GM19025 (cell line): ENCODE data around the gene SLC47A1.
"Not testable (repeated sequence)": the region's sequence is repeated elsewhere in the genome, so short reads cannot be mapped to it uniquely, and the experiment has no call there.

Experiments used
- ATAC-seq: cut with Tn5 transposase; IDR thresholded peaks from one replicate; pipeline ENCODE4 v1.9.1; 2021; ENCODE audit warnings: mild to moderate bottlenecking, low read depth, moderate library complexity; ENCODE audit not compliant: unreplicated experiment

Gene SLC47A1

DNA sequence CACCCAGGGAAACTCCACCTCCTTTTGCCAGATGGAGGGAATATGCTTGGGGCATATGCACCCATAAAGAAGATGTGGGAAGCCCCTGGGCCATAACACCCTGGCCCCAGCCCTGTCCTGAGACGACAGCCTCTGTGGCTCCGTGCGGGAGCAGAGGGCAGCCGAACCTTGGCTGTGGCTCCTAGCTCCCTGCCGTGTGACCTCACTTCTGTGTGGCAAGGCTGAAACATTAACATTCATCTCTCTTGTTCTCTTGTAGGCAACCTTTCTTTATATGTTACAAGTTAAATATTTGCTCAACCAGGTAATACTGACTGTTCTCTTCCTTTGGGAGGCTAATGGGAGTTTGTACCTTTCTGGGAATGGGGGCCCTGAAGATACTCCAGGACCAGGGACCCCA lies 17.5 kb downstream of the SLC47A1 start:
- no peak for ATAC-seq

DNA sequence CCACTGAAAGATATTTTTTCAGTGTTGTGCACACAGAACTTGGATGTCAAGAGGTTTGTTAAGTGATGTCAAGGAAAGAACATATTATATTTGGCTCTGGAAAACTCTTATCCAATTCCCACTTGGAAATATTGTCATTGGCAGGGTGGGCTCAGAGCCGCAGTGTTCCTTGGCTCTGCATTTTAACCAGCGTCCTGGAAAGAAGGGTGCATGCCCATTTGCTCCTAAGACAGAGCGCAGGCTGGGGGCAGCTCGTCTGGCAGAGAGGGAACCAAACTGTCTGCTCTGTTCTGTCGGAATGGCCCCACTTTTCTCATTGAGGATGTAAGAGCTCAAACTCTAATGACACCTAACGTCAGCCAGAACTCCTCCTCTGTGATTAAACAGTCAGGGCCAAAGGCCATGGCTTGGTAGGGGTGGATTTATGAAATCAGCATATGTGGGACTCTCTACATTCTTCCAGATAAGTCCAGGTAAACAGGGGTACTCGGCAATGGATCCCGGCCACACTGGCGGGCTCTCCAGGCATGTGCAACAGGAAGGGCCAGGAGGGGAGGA lies 18.0 kb downstream of the SLC47A1 start:
- no peak for ATAC-seq

DNA sequence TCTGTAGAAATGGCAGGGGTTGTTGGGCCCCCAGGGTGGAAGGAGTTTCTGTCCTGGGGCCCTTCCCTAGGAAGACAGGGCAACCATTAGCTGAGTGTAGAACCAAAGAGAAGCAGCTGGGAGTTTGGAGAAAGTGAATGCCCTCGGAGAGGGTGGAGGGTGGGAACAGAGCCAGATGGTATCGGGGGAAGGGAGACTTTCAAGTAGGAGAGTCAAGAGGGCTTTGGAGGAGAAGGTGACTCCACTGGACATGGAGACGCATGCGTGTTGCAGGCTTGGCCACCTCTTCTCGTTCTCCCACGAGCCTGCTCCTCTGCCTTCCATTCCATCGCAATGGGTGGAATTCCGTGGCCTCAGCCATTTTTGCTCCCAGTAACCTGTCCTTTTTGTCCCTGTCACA lies 19.4 kb downstream of the SLC47A1 start:
- ATAC-seq, result no peak

DNA sequence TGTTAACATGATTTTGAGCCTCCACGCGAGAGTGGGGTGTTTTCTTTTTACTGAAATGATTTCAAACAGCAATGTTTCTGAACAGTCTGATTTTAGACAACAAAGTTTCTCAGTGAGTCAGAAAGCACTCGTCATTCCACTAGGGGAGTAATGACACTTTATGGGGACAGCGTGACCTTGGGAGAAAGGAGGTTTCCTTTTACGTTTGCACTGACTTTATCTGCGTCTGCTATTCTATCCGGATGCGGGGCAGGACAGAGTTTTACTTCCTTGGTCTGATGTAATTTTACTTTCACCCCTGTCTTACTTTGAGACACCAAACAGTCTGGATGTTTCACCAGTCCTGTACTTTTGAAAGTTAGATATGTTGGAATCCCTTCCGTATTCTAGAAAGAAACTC lies 20.7 kb downstream of the SLC47A1 start:
- ATAC-seq, result no peak

DNA sequence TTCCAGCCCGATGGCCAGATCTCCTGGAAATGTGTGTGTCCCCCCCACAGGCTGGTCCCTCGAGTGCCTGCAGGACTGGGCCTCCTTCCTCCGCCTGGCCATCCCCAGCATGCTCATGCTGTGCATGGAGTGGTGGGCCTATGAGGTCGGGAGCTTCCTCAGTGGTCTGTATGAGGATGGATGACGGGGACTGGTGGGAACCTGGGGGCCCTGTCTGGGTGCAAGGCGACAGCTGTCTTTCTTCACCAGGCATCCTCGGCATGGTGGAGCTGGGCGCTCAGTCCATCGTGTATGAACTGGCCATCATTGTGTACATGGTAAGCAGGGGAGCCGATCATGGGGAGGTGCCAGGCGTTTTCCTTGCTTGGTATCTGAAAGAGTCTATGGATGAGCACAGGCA lies 22.1 kb downstream of the SLC47A1 start:
- ATAC-seq, result no peak

DNA sequence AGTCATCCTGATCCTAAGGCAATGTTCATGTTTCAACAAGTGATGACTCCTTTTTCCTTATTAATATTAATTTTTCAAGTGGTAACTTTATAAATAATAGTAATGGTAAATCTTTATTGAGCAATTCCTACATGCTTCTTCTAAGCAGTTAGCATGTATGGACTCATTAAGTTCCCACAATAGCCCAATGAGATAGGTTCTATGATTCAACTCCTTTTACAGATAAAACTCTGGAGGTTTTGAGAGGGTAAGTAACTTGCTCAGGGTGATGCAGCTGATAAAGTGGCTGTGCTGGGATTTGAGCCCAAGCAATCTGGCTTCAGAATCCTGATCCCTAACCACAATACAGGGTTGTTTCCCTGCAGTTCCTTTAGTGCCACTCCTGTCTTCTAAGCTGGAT lies 25.3 kb downstream of the SLC47A1 start:
- no peak for ATAC-seq

DNA sequence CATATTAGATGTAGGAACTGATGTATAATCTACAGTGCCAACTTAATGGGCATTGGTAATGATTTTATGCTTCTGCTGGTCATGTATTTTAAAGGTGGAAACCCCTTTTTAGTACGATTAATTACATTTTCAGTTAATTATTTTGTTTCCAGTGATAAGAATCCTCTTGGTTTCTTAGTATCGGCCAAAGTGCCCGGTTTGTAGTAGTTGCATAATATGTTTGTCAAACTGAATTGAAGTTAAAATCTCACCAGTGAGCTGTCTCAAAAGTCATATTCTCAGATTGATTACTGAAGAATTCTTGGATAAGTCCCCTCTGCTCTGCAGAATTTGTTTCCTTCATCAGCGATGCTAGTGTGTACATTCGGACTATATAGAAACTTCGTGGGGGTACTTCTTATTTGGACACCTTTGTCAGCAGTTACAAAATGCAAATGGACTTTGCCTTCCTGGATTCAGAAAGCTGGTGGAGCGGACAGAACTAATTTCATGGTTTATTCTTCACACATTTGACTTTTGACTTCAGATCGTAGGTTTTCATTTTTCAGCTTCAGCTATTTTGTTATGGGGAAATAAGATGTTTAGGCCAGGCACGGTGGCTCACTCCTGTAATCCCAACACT lies 28.2 kb downstream of the SLC47A1 start:
- no peak for ATAC-seq

DNA sequence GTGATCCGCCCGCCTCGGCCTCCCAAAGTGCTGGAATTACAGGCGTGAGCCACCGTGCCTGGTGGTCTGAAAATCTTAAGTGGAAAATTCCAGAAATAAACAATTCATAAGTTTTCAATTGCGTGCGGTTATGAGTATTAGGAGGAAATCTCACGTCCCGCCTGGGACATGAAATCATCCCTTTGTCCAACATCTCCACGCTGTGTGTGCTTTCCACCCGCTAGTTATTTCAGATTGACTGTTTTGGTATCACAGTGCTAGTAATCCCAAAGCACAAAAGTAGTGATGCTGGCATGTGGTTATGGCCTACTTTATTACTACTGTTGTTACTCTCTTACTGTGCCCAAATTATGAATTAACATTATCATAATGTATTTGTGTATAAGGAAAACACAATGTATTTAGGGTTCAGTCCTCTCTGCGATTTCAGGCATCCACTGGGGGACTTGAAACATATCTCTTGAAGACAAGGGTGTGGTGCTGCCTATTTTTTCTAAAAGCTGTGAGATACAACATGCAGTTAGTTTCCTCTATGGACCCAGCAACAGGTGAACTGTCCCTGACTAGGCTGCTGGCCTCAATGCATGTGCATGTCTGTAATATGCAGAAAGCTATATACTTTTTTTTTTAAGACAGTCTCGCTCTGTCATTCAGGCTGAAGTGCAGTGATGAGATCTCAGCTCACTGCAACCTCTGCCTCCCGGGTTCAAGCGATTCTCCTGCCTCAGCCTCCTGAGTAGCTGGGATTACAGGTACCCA lies 32.3 kb downstream of the SLC47A1 start:
- no peak for ATAC-seq

DNA sequence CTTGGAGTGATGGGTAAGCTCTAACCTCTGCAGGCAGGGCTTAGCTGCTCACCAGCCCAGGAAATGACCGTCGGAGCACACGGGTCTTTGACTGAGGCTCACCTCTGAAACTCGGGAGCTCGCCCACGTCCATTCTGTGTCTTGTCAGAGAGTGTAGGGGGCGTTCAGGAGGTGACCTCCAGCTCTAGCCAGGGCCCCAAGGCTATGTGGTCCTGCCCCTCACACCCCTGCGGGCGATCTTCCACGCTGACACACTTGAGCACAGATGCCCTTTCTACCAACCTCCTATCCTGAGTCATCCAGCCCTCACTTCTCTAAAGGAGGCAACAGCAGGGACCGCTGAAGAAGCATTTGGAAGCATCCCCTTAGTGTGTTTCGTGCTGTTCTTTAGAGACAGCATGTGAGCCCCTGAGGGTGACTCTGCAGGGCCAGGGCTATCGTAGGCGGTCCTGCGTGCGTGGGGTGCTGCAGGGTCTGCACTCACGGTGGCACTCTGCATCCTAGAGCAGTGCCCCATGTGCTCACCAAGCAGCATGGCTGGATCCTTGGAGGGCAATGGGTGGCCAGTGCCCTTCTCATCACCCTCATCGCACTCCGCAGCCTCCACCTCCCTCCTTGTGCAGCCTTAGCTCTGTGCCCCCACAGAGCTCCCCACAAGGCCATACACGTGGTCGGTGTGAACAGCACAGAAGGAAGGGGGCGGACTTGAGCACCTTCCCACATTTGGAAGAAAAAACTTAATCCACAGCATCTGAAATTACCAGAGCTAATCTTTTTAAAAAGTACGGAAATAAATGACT lies 33.8 kb downstream of the SLC47A1 start:
- no peak for ATAC-seq

DNA sequence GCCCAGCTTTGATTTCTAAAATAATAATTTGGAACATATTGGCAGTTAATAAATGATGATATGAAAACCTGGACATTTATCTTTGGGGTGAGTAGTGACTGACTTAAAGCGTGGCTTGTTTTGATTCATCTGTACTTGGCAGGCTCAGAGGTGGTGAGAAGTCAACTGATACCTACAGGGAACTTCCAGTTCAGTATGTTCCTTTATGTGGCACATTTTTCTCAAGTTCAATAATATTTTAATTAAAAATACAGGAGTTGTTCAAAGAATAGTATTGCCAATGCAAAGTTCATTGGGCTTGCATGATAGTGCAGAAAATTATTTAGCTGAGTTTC lies 34.3 kb downstream of the SLC47A1 start:
- ATAC-seq, result no peak

DNA sequence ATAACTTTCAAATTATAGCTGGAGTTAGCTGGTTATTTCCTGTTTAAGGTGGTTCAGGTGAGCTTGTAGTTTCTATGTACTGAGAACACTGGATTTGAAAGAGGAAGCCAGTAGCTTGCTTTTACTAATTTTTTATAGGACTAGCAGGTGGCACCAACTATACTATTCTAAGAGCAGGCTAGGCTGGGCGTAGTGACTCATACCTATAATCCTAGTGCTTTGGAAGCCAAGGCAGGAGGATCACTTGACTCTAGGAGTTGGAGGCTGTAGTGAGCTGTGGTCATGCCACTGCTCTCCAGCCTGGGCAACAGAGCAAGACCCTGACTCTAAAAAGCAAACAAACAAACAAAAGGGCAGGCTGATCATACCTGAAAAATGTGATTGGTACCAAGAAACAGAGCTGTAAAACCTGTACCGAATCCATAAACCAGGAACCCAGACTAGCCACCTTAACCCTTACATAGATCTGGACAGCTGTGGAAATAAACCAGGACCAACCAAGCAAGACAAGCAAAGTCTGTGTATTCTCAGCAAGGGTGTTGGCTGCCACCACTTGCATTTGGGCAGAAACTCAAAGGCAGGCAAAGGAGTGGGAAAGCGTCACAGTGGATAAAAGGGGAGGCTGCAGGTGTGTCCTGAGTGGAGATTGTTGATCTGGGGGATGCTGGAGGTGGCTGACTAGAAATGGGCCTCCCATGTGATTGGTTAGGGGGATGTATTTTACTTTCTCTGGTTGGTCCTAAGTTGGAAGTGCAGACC lies 36.3 kb downstream of the SLC47A1 start:
- ATAC-seq, result no peak

DNA sequence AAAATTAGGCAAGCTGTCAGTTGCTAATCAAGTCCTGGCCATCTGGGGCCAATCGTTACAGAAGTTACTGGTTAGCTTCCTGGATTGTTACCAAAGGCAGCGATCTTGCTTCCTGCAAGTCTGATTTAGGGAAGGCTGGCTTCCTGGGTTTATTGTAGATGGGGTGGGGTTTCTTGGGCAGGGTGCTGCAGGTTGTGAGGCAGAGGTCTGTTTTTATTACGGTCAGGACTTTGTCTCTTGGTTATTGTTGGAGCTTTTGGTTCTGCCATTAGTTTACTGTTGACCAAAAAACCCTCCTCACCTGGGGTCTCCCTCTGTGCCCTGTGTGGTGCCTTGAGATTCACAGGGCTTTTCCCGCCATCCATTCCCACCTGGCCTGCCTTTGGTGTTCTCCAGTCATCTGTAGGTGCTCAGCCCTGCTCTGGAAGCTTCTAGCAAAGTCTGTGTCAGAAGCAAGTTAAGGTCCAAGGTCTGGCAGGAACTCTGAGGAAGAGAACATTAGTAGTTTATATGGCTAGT lies 36.9 kb downstream of the SLC47A1 start:
- ATAC-seq, result no peak

DNA sequence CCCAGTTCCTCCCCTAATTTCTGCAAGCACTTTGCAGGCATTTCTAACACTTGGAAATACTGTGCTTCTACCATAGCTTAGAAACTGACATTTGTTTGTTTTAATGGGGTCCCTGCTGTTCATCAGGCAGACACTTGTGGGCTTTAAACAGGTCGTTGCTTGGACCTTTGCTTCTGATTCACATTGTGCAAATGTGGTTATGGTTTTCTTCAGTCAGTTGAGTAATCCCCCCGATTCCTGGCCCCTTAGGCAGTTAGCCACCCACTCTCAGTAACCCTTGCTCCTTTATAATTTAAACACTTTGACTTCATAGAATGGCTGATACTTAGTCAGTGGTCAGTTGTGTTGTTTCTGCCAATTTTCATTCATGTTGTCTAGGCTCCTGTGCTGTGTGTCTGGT lies 39.4 kb downstream of the SLC47A1 start:
- ATAC-seq, result no peak

DNA sequence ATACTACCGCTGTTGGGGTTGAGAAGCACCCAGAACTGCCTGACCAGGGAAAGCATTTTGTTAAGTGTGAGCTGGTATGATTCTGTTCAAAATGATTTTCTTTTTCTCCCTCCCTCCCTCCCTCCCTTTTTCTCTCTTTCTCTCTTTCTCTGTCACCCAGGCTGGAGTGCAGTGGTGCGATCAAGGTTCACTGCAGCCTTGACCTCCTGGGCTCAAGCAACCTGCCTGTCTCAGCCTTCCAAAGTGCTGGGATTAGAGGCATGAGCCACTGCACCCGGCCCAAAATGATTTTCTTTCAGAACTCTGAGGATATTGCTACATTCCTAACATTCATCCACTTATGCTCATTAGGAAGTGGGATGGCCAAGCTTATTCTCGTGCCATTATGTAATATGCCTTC lies 41.3 kb downstream of the SLC47A1 start:
- ATAC-seq, result no peak

DNA sequence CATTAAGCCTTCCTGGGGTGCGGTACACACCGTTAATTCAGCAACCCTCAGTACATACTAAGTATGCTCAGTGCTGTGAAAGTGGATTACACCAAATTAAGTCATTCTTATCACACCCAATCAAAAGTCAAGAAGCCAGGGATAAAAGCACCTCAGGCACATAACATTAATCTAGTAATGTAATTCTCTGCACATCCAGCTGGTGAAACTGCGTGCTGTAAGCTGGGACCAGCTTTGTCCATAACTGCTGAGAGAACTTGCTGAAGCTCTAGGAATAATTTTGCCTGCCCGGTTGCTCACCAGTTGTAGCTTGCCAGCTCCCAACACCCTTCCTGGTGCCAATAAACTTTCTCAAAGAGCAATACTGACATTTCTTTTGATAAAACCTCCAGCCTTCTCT lies 44.9 kb downstream of the SLC47A1 start:
- ATAC-seq, result no peak

DNA sequence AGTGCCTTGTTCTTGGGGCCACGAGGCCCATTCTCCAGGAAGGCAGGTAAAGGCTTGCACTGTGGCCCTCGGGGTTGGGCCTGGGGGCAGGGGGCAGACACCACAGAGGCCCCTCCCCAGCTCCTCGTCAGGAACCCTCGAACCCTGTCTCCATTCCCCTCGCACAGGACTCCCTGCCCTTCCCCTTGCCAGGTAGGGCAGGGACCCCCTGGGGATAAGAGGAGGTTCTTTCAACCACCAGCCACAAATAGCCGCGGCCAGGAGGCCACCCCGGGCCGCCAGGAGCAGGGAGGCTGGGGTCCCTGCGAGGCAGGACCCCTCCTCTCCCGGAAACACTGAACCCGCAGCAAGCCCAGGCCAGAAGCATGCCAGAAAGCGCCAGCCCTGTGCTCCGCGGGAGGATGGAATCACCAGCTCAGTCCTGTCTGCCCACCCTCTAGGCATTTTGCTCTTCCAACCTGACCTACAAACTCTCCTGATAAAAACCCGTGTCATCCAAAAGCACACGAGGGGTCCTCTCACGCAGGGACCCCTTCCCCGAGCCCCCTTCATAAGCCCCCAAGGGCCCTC lies 45.6 kb downstream of the SLC47A1 start:
- no peak for ATAC-seq

DNA sequence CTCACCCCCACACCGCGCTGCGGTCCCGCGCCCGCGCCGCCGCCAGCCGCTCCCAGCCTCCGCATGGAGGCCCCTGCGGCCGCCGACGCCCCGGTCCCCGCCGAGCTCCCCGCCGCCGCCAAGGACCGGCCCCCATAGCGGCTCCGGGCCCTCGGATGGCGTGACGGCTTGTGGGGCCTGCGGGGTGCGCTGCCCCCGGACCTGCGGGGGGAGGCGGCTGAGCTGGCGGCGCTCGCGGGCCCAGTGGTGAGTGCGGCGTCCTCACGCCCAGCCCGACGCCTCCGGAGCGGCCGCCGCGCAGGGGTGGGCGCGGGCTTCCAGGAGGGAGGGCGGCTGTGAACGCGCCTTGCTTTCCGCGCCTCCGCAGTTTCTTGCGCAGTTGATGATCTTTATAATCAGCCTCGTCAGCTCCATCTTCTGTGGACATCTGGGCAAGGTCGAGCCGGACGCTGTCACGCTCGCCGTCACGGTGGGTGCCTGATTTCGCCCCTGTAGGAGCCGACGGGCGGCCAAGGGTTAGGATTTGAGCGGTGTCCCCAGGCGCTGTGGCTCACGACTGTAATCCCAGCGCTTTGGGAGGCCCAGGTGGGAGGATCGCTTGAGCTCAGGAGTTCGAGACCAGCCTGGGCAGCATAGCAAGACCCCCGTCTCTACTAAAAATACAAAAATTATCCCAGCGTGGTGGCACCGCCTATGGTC lies 46.4 kb downstream of the SLC47A1 start:
- no peak for ATAC-seq

DNA sequence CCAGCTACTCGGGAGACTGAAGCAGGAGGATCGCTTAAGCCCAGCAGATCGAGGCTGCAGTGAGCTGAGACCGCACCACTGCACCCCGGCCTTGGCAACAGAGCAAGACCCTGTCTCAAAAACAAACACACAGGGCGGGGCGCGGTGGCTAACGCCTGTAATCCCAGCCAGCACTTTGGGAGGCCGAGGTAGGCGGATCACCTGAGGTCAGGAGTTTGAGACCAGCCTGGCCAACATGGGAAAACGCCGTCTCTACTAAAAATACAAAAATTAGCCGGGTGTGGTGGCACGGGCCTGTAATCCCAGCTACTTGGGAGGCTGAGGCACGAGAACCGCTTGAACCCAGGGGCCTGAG lies 46.9 kb downstream of the SLC47A1 start:
- ATAC-seq, result not testable (repeated sequence)

DNA sequence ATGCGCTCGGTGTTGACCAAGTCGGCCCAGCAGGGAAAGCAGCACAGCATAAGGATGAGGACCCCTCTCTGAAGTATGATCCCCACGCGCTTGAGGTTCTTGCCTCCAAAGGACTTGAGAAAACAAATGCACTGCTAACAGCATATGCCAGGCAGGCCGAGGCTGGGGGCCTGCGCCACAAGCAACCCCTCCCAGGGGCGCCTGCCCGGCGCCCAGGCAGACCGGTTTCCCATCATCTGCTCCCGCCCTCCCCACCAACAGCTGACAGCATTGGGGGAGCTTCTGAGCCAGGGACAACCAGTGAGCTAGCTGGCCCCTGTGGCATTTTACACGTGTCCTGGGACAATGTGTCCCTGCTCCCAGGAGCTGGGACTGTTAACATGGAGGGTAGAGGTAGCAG lies 48.5 kb downstream of the SLC47A1 start:
- ATAC-seq, result not testable (repeated sequence)

DNA sequence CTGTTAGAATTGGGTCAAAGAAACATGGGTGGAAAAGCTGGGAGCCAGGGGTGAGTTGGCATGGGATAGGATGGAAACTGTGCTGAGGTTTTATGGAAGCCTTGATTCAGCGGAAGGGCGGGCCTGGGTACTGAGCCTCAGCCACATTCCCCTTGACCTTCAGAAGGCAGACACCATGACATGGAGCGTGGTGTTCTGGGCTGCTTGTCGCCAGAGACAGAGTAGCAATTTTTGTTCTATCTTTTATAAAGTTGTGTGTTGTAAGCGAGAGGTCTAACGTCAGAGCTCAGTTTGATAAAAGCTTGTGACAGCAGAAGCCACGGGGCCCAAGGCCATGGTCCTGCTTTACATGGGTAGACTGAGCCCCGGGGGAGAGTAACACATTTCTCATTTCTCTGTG lies 50.2 kb downstream of the SLC47A1 start:
- no peak for ATAC-seq
